Neural progenitor cell (in vitro differentiated cells): ENCODE data around the gene RSPH6A. TPM values are rescaled to one million over a fixed set of nuclear protein-coding genes. Genes with fewer than 3 reads are reported as not detected.

ENCODE experiments used
- DNase-seq: peaks from one replicate; pipeline ENCODE4 v3.0.0-alpha.2; 2016; ENCODE audit warnings: low spot score
- H2AFZ ChIP-seq: fragments of 200-600 bp; sonication (generic); replicated peaks from 2 replicates; pipeline ENCODE4 v1.6.1; 2016; ENCODE audit warnings: antibody characterized with exemption
- H3F3A ChIP-seq: fragments of 200-600 bp; sonication (generic); 2 replicates; pipeline ENCODE4 v1.6.1; 2016; ENCODE audit warnings: antibody characterized with exemption, low read depth
- H3K27ac ChIP-seq: fragments of 200-600 bp; sonication (generic); 2 replicates; pipeline ENCODE4 v1.5.1; 2016; ENCODE audit warnings: mild to moderate bottlenecking
- H3K27me3 ChIP-seq: fragments of 200-600 bp; sonication (generic); 2 replicates; pipeline ENCODE4 v1.6.1; 2016; ENCODE audit warnings: mild to moderate bottlenecking, moderate library complexity
- H3K36me3 ChIP-seq: fragments of 200-600 bp; sonication (generic); 2 replicates; pipeline ENCODE4 v1.5.1; 2016
- H3K4me1 ChIP-seq: fragments of 200-600 bp; sonication (generic); 2 replicates; pipeline ENCODE4 v1.6.1; 2016; ENCODE audit warnings: mixed run types
- H3K4me2 ChIP-seq: fragments of 200-600 bp; sonication (generic); 2 replicates; pipeline ENCODE4 v1.6.1; 2016
- H3K4me3 ChIP-seq: fragments of 200-600 bp; sonication (generic); 2 replicates; pipeline ENCODE4 v1.5.1; 2016
- H3K79me2 ChIP-seq: fragments of 200-600 bp; sonication (generic); 2 replicates; pipeline ENCODE4 v1.6.1; 2016; ENCODE audit warnings: low read depth
- H3K9ac ChIP-seq: fragments of 200-600 bp; sonication (generic); 2 replicates; pipeline ENCODE4 v1.6.1; 2016
- H3K9me3 ChIP-seq: fragments of 200-600 bp; sonication (generic); 2 replicates; pipeline ENCODE4 v1.5.1; 2016; ENCODE audit warnings: low read depth
- H4K20me1 ChIP-seq: fragments of 200-600 bp; sonication (generic); 2 replicates; pipeline ENCODE4 v1.6.1; 2016; ENCODE audit warnings: low read depth
- H3K27ac Mint-ChIP-seq: 3 replicates; pipeline ENCODE4 v1.8.0; 2021; ENCODE audit warnings: mixed read lengths
- H3K27me3 Mint-ChIP-seq: 2 replicates; pipeline ENCODE4 v1.8.0; 2022; ENCODE audit warnings: low read depth, mild to moderate bottlenecking, inconsistent platforms, moderate library complexity, mixed read lengths; ENCODE audit not compliant: insufficient read depth
- H3K36me3 Mint-ChIP-seq: 3 replicates; pipeline ENCODE4 v1.8.0; 2021; ENCODE audit warnings: mixed read lengths
- H3K4me1 Mint-ChIP-seq: 3 replicates; pipeline ENCODE4 v1.8.0; 2021; ENCODE audit warnings: mixed read lengths
- H3K4me3 Mint-ChIP-seq: 3 replicates; pipeline ENCODE4 v1.8.0; 2021; ENCODE audit warnings: mild to moderate bottlenecking, moderate library complexity, mixed read lengths
- H3K9me3 Mint-ChIP-seq: 3 replicates; pipeline ENCODE4 v1.8.0; 2020; ENCODE audit warnings: mixed read lengths
- EZH2 ChIP-seq: fragments of 200-600 bp; sonication (generic); IDR thresholded peaks from 2 replicates; pipeline ENCODE4 v1.6.1; 2017; ENCODE audit warnings: antibody characterized with exemption, mild to moderate bottlenecking, moderate library complexity
- EZH2phosphoT487 ChIP-seq: fragments of 200-600 bp; sonication (generic); IDR thresholded peaks from 2 replicates; pipeline ENCODE4 v1.6.1; 2017; ENCODE audit warnings: antibody characterized with exemption
- total RNA-seq: library from RNA; depleted of rRNA; stranded (reverse); fragments of >200 nt; gene quantifications from 2 replicates; pipeline ENCODE4 v1.2.3, GENCODE V29; 2015; ENCODE audit warnings: low replicate concordance
- TF ChIP-seq, protein P1 (sequence below): fragments of 200-600 bp; sonication (generic); IDR thresholded peaks from 2 replicates; pipeline ENCODE4 v1.5.1; 2017; ENCODE audit warnings: antibody characterized with exemption, mild to moderate bottlenecking

RSPH6A gene
- total RNA-seq, 1 donor from 2014 or later: not detected

DNA sequence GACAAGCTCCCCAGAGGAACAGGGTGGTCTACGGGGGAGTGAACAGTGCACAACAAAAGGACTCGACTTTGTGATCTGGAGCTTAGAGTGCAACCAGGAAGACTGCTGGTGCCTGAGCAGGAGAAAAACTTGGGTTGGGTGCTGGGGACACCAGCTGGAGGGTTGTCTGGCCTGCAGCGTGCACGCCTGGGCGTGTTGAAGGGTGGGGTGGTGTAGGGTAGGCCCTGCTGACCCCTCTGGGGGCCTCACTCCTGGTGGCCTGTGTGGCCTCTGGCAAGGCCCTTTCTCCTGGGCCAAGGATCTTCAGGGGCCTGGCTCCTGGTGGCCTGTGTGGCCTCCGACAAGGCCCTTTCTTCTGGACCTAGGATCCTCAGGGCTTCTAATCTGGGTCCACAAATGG lies 4.7 kb upstream of the RSPH6A start:
- Histone ChIP-seq H3K4me2 (no peak overlapping the region), H3K27me3 (peaks cover 8% of the 10 kb centered on the region), H3K4me1 (peaks cover 23% of the 10 kb centered on the region), H4K20me1 (peaks cover 10% of the 10 kb centered on the region), H3F3A (peaks cover 35% of the 10 kb centered on the region), H3K9ac (no peak overlapping the region), H3K9me3 (no peaks in the 10 kb centered on the region), H3K79me2 (no peaks in the 10 kb centered on the region), H3K4me3 (no peak overlapping the region), H2AFZ (no peak overlapping the region), H3K27ac (no peak overlapping the region), H3K36me3 (no peaks in the 10 kb centered on the region)
- Mint-ChIP-seq H3K4me1 (peaks cover 15% of the 10 kb centered on the region), H3K27ac (peak overlapping the region; percentile 63), H3K36me3 (peaks cover 12% of the 10 kb centered on the region), H3K4me3 (peak overlapping the region; percentile 35), H3K9me3 (no peaks in the 10 kb centered on the region), H3K27me3 (peaks cover 2% of the 10 kb centered on the region)
- TF ChIP-seq EZH2phosphoT487: no peak
- no peak for DNase-seq

DNA sequence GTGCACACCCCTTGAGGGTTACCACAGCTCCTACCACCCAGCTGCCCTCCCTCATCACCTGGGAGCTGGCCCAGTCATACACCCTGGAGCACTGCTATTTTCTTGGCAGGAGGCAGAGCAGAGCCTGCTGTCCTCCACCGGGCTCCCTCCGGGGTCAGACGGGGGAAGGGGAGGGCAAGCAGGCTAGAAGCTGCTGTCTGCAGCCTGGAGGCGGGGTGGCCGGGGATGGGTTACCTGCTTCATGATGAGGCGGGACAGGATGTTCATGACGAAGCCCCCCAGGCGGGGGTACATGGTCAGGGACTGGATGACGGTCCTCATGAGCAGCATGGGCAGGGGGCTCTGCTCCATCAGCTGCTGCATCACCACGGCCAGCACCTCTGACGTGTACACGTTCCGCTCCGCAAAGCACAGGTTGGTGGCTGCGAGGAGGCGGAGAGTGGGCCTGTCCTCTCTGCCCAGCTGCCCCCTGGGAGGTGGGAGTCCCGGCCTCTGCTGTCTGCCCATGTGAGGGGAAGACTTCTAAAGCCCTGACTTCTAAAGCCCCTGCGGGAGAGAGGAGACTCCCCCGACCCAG lies 2.7 kb upstream of the RSPH6A start:
- Histone ChIP-seq H3F3A (peaks cover 48% of the 10 kb centered on the region), H2AFZ (no peak overlapping the region), H3K9me3 (no peaks in the 10 kb centered on the region), H3K4me1 (peaks cover 23% of the 10 kb centered on the region), H4K20me1 (peaks cover 20% of the 10 kb centered on the region), H3K27ac (peak overlapping the region; percentile 53), H3K27me3 (peaks cover 12% of the 10 kb centered on the region), H3K4me2 (peak overlapping the region; percentile 3), H3K4me3 (no peak overlapping the region), H3K9ac (no peak overlapping the region), H3K79me2 (no peaks in the 10 kb centered on the region), H3K36me3 (no peaks in the 10 kb centered on the region)
- Mint-ChIP-seq H3K9me3 (no peaks in the 10 kb centered on the region), H3K27ac (no peak overlapping the region), H3K36me3 (peaks cover 11% of the 10 kb centered on the region), H3K27me3 (peaks cover 2% of the 10 kb centered on the region), H3K4me3 (peak overlapping the region; percentile 75), H3K4me1 (peaks cover 11% of the 10 kb centered on the region)
- DNase-seq: peak; percentile 32
- TF ChIP-seq EZH2phosphoT487 (no peak), EZH2 (no peak)
- TF ChIP-seq, protein P1, sequence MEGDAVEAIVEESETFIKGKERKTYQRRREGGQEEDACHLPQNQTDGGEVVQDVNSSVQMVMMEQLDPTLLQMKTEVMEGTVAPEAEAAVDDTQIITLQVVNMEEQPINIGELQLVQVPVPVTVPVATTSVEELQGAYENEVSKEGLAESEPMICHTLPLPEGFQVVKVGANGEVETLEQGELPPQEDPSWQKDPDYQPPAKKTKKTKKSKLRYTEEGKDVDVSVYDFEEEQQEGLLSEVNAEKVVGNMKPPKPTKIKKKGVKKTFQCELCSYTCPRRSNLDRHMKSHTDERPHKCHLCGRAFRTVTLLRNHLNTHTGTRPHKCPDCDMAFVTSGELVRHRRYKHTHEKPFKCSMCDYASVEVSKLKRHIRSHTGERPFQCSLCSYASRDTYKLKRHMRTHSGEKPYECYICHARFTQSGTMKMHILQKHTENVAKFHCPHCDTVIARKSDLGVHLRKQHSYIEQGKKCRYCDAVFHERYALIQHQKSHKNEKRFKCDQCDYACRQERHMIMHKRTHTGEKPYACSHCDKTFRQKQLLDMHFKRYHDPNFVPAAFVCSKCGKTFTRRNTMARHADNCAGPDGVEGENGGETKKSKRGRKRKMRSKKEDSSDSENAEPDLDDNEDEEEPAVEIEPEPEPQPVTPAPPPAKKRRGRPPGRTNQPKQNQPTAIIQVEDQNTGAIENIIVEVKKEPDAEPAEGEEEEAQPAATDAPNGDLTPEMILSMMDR: no peak

DNA sequence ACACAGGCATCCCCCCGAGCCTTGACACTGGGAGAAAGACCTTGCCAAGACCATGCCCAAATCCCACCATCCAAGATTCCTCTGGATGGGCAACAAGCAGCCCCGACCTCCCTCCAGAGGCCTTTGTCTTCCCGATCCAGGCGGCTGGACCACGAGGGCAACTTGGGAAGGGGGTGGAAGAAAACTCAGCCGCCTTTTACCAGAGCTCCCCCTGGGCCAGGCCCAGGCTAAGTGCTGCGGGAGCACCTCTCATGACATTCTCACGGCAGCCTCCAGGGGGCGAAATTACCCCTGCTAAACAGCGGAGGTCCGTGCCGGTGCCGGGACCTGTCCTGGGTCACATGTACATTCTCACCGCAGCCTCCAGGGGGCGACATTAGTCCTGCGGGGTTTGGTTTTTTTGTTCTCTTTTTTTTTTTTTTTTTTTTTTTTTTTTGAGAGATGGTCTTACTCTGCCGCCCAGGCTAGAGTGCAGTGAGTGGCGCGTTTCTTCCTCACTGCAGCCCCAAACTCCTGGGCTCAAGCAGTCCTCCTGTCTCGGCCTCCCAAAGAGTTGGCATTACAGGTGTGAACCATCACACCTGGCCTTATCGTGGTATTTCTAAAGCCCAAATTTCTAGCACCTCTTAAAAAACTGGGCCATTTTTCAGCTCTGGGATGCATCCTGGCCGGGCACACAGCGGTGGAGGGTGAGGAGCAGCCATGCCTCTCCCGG lies 2.1 kb upstream of the RSPH6A start:
- no peak overlapping the region for H3K9ac ChIP-seq
- H3K27ac ChIP-seq: peak overlapping the region; percentile 53

More for the DNA sequence above, 2.1 kb upstream of the RSPH6A start:
- peaks cover 53% of the 10 kb centered on the region for H3F3A ChIP-seq
- H3K4me1 ChIP-seq: peaks cover 23% of the 10 kb centered on the region
- no peaks in the 10 kb centered on the region for H3K9me3 ChIP-seq
- H3K27me3 ChIP-seq: peaks cover 12% of the 10 kb centered on the region
- DNase-seq: peak; percentile 97
- no peak for TF ChIP-seq EZH2phosphoT487
- TF ChIP-seq, protein P1: peak; percentile 94
- no peak for TF ChIP-seq EZH2
- Mint-ChIP-seq H3K27ac (peak overlapping the region; percentile 25), H3K27me3 (peaks cover 4% of the 10 kb centered on the region), H3K4me3 (peak overlapping the region; percentile 75), H3K9me3 (no peaks in the 10 kb centered on the region), H3K4me1 (peaks cover 11% of the 10 kb centered on the region), H3K36me3 (peaks cover 11% of the 10 kb centered on the region)
- no peaks in the 10 kb centered on the region for H3K36me3 ChIP-seq
- no peaks in the 10 kb centered on the region for H3K79me2 ChIP-seq
- peak overlapping the region; percentile 85 for H3K4me2 ChIP-seq
- no peak overlapping the region for H2AFZ ChIP-seq
- H3K4me3 ChIP-seq: no peak overlapping the region
- peaks cover 20% of the 10 kb centered on the region for H4K20me1 ChIP-seq
